Inferior parietal cortex (tissue), 1 donor: ENCODE results near the gene KLHL2.
A peak's percentile ranks its signal among the peaks of the same experiment; 100 is the strongest.
"Not testable (repeated sequence)": the region's sequence is repeated elsewhere in the genome, so short reads cannot be mapped to it uniquely, and the experiment has no call there.

Source experiments
- DNase-seq: peaks from one replicate; pipeline ENCODE4 v3.0.0-alpha.2; 2016; ENCODE audit errors: extremely low spot score

KLHL2 gene

GRCh38 chr4:165330666-165331065 is 123.3 kb downstream of the KLHL2 start:
- no peak for DNase-seq

- no peak for DNase-seq
Measured at GRCh38 chr4:165331359-165331758, 124.0 kb downstream of the KLHL2 start.

GRCh38 chr4:165331823-165332222 is 124.5 kb downstream of the KLHL2 start:
- DNase-seq, result no peak

GRCh38 chr4:165332502-165332901 is 125.1 kb downstream of the KLHL2 start:
- DNase-seq, result no peak

- DNase-seq, result no peak
Measured at GRCh38 chr4:165335163-165335703, 127.9 kb downstream of the KLHL2 start.

- no peak for DNase-seq
Measured at GRCh38 chr4:165336743-165337142, 129.4 kb downstream of the KLHL2 start.

GRCh38 chr4:165342340-165342739 is 135.0 kb downstream of the KLHL2 start:
- DNase-seq, result not testable (repeated sequence)

GRCh38 chr4:165343353-165344191 is 136.2 kb downstream of the KLHL2 start:
- DNase-seq, result peak; percentile 48

- DNase-seq, result no peak
Measured at GRCh38 chr4:165345666-165346417, 138.5 kb downstream of the KLHL2 start.

GRCh38 chr4:165347647-165348569 is 140.5 kb downstream of the KLHL2 start:
- no peak for DNase-seq

GRCh38 chr4:165351359-165352130 is 144.2 kb downstream of the KLHL2 start:
- DNase-seq, result no peak

GRCh38 chr4:165355900-165356300 is 148.5 kb downstream of the KLHL2 start:
- peak; percentile 69 for DNase-seq

- no peak for DNase-seq
Measured at GRCh38 chr4:165359506-165359905, 152.1 kb downstream of the KLHL2 start.

- DNase-seq, result no peak
Measured at GRCh38 chr4:165360041-165360695, 152.8 kb downstream of the KLHL2 start.

- DNase-seq, result no peak
Measured at GRCh38 chr4:165360985-165361670, 153.8 kb downstream of the KLHL2 start.

- no peak for DNase-seq
Measured at GRCh38 chr4:165361810-165362209, 154.4 kb downstream of the KLHL2 start.

- DNase-seq, result no peak
Measured at GRCh38 chr4:165364452-165365080, 157.2 kb downstream of the KLHL2 start.

GRCh38 chr4:165367040-165367439 is 159.7 kb downstream of the KLHL2 start:
- no peak for DNase-seq

GRCh38 chr4:165368114-165368513 is 160.8 kb downstream of the KLHL2 start:
- no peak for DNase-seq
